Trophoblast cell (in vitro differentiated cells and primary cell): Measurements from ENCODE around the gene SDE2.

Experiments
- DNase-seq, 2 donors: peaks; one replicate each; pipeline ENCODE4 v3.0.0-alpha.2; 2016
- H2AFZ ChIP-seq: 2 replicates; pipeline ENCODE4 v1.6.1; 2013; ENCODE audit warnings: low read length, moderate library complexity, mild to moderate bottlenecking; ENCODE audit not compliant: insufficient read depth, poor library complexity
- H2AK5ac ChIP-seq: 2 replicates; pipeline ENCODE4 v1.6.1; 2013; ENCODE audit warnings: mild to moderate bottlenecking, low read length
- H2BK120ac ChIP-seq: 2 replicates; pipeline ENCODE4 v1.6.1; 2013; ENCODE audit warnings: low read length, mild to moderate bottlenecking, moderate library complexity; ENCODE audit not compliant: insufficient read depth, poor library complexity
- H2BK12ac ChIP-seq: 2 replicates; pipeline ENCODE4 v1.6.1; 2013; ENCODE audit warnings: mild to moderate bottlenecking, low read length, moderate library complexity
- H2BK5ac ChIP-seq: 2 replicates; pipeline ENCODE4 v1.6.1; 2013; ENCODE audit warnings: low read length, low read depth, moderate library complexity, mild to moderate bottlenecking; ENCODE audit not compliant: poor library complexity
- H3K14ac ChIP-seq: 2 replicates; pipeline ENCODE4 v1.6.1; 2013; ENCODE audit warnings: mild to moderate bottlenecking, low read length
- H3K18ac ChIP-seq: 2 replicates; pipeline ENCODE4 v1.6.1; 2013; ENCODE audit warnings: mild to moderate bottlenecking, low read length
- H3K23ac ChIP-seq: 2 replicates; pipeline ENCODE4 v1.6.1; 2013; ENCODE audit warnings: low read length
- H3K27ac ChIP-seq: 2 replicates; pipeline ENCODE4 v1.5.1; 2013; ENCODE audit warnings: low read depth, mild to moderate bottlenecking, inconsistent platforms, low read length, moderate library complexity
- H3K27me3 ChIP-seq: 2 replicates; pipeline ENCODE4 v1.6.1; 2013; ENCODE audit warnings: inconsistent platforms, mild to moderate bottlenecking, low read length, moderate library complexity; ENCODE audit not compliant: insufficient read depth
- H3K36me3 ChIP-seq, 2 experiments: 1 replicate in 1 of 2; 2 replicates in 1 of 2; pipeline ENCODE4 v1.6.1; 2013; ENCODE audit warnings: low read length in 2 of 2, mild to moderate bottlenecking in 2 of 2, moderate library complexity in 1 of 2; ENCODE audit not compliant: insufficient read depth in 2 of 2, control insufficient read depth in 1 of 2
- H3K4ac ChIP-seq: 2 replicates; pipeline ENCODE4 v1.6.1; 2013; ENCODE audit warnings: low read depth, mild to moderate bottlenecking, low read length, moderate library complexity
- H3K4me1 ChIP-seq, 2 experiments: 1 replicate in 1 of 2; 2 replicates in 1 of 2; pipeline ENCODE4 v1.6.1; 2013; ENCODE audit warnings: low read length in 2 of 2, mild to moderate bottlenecking in 2 of 2, moderate library complexity in 1 of 2; ENCODE audit not compliant: insufficient read depth in 2 of 2, control insufficient read depth in 1 of 2
- H3K4me2 ChIP-seq: 2 replicates; pipeline ENCODE4 v1.6.1; 2013; ENCODE audit warnings: inconsistent platforms, mild to moderate bottlenecking, low read length, moderate library complexity
- H3K4me3 ChIP-seq: 2 replicates; pipeline ENCODE4 v1.5.1; 2013; ENCODE audit warnings: mild to moderate bottlenecking, low read depth, low read length, inconsistent platforms
- H3K79me1 ChIP-seq: one replicate; pipeline ENCODE4 v1.6.1; 2013; ENCODE audit warnings: low read length
- H3K79me2 ChIP-seq: 2 replicates; pipeline ENCODE4 v1.6.1; 2013; ENCODE audit warnings: low read length, mild to moderate bottlenecking; ENCODE audit not compliant: control insufficient read depth, insufficient read depth, poor library complexity
- H3K9ac ChIP-seq: 2 replicates; pipeline ENCODE4 v1.6.1; 2013; ENCODE audit warnings: mild to moderate bottlenecking, low read length
- H3K9me3 ChIP-seq: 2 replicates; pipeline ENCODE4 v1.6.1; 2013; ENCODE audit warnings: low read depth, mild to moderate bottlenecking, control low read depth, inconsistent platforms, low read length; ENCODE audit not compliant: insufficient read depth
- H4K12ac ChIP-seq: 2 replicates; pipeline ENCODE4 v1.6.1; 2013; ENCODE audit warnings: low read depth, mild to moderate bottlenecking, low read length, moderate library complexity
- H4K8ac ChIP-seq: 2 replicates; pipeline ENCODE4 v1.6.1; 2013; ENCODE audit warnings: low read depth, mild to moderate bottlenecking, low read length, moderate library complexity
- H4K91ac ChIP-seq: one replicate; pipeline ENCODE4 v1.6.1; 2013; ENCODE audit warnings: low read depth, mild to moderate bottlenecking, low read length, moderate library complexity
- WGBS: extraction: QIAGEN DNeasy Blood & Tissue Kit; methylation state at CpG from one replicate; pipeline ENCODE4 v1.1.7; 2013; ENCODE audit warnings: missing lambda C conversion rate; ENCODE audit not compliant: insufficient read length, insufficient coverage; ENCODE audit errors: extremely low coverage; 5-methylcytosine and 5-hydroxymethylcytosine counted together

The SDE2 gene

DNA sequence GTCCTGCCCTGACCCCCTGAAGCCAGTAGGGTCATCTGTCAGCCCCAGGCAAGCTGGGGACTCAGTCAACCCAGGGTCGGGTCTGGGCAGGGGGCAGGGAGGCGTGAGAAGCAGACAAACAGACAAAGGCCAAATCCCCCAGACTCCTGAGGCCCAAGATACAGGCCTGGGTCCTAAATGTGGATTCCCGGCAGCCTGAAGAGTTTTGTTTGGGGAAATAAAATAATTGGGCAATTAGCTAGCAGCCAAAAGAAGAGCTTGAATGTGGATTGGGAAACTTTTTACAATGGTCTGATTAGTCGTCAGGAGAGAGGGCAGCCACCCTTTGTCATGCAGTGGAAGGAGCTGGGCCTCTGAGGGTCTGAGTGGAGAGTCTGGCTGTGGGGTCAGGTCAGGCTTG, 53.6 kb downstream of the SDE2 start:
- Histone ChIP-seq H3K4me2 (no peak overlapping the region), H3K23ac (no peak overlapping the region), H3K4me3 (no peak overlapping the region), H3K14ac (peak overlapping the region; percentile 62), H2BK120ac (peak overlapping the region; percentile 100), H3K79me2 (peaks cover 2% of the 10 kb centered on the region), H3K27me3 (no peaks in the 10 kb centered on the region), H4K91ac (no peak overlapping the region), H2BK5ac (peak overlapping the region; percentile 100), H4K12ac (peak overlapping the region; percentile 100), H3K18ac (peak overlapping the region; percentile 97), H2BK12ac (peak overlapping the region; percentile 85), H2AFZ (peak overlapping the region; percentile 75), H2AK5ac (no peak overlapping the region), H3K4me1 (peaks cover 3 to 13% of the 10 kb centered on the region in 2 experiments), H4K8ac (peak overlapping the region; percentile 86), H3K4ac (peak overlapping the region; percentile 100), H3K27ac (no peak overlapping the region), H3K36me3 (no peaks in the 10 kb centered on the region), H3K9me3 (no peaks in the 10 kb centered on the region), H3K79me1 (no peaks in the 10 kb centered on the region), H3K9ac (no peak overlapping the region)
- no peak for DNase-seq
- WGBS = no CpG with 5 or more reads among the region's 4 CpGs

DNA sequence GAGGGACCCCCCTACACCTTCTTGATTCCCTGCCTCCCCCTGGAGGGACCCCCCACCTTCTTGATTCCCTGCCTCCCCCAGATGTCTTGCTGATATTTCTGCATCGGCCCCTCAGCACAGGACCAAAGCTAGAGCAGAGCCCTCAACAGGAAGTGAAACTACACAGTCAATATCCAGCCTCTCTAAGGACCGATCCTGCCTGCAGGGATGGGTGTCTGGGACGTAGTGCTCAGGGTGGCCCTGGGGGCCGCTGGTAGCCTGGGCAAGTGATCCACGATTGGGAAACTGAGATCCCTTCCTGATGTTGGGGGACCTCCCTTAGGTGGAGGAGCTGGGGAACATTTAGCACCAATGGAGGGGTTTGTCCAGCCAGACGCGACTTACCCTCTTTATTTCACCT, 54.2 kb downstream of the SDE2 start:
- H3K9ac ChIP-seq = no peak overlapping the region
- H3K9me3 ChIP-seq = no peaks in the 10 kb centered on the region
- H4K8ac ChIP-seq = no peak overlapping the region
- H2AK5ac ChIP-seq = no peak overlapping the region
- no peaks in the 10 kb centered on the region for H3K79me1 ChIP-seq
- no peaks in the 10 kb centered on the region for H3K27me3 ChIP-seq
- H2BK12ac ChIP-seq = no peak overlapping the region
- H4K12ac ChIP-seq = no peak overlapping the region
- no peak for DNase-seq
- H3K79me2 ChIP-seq = peaks cover 2% of the 10 kb centered on the region
- WGBS = no CpG with 5 or more reads among the region's 7 CpGs
- no peak overlapping the region for H2BK120ac ChIP-seq
- H3K4me3 ChIP-seq = no peak overlapping the region
- no peak overlapping the region for H3K14ac ChIP-seq
- no peak overlapping the region for H2AFZ ChIP-seq
- no peak overlapping the region for H3K4ac ChIP-seq
- no peak overlapping the region for H3K27ac ChIP-seq
- H4K91ac ChIP-seq = no peak overlapping the region
- H3K4me1 ChIP-seq = peaks cover 3 to 15% of the 10 kb centered on the region in 2 experiments
- no peak overlapping the region for H3K18ac ChIP-seq
- no peak overlapping the region for H2BK5ac ChIP-seq
- no peak overlapping the region for H3K4me2 ChIP-seq
- H3K36me3 ChIP-seq = no peaks in the 10 kb centered on the region
- no peak overlapping the region for H3K23ac ChIP-seq

DNA sequence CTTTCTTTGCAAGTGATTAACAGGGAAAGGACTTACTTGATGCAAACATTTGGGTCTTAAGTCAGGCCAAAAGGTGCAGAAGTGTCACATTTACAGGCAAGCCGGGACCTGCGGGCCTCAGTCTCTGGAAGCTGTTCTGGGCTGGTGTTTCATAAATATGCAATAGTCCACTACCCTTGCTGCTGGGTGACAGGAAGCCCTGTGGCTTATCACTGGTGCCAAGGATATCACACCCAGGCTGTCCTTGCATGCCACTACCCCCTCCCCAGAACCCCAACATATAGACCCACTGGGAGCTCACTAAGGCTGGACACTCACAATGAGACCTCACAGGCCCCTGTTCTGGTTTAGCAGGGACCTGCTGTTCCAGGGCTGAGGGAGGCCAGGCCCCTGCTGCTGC, 54.8 kb downstream of the SDE2 start:
- no peak overlapping the region for H3K4me2 ChIP-seq

DNA sequence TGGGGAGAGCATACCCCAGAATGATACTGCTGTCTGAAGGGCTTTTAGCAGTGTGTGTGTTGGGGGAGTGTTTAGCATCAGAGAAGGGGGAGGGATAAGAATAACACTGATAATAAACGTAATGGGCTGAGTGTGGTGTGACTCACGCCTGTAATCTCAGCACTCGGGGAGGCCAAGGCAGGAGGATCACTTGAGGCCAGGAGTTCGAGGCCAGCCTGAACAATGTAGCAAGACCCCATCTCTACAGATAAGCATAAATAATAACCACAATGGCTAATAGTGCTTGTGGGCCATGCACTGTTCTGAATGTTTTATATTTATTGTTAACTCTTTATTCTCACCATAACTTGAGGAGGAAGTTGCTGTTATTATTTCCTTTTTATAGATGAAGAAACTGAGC, 55.6 kb downstream of the SDE2 start:
- Histone ChIP-seq H4K91ac (no peak overlapping the region), H3K4me1 (peaks cover 3 to 15% of the 10 kb centered on the region in 2 experiments), H4K12ac (no peak overlapping the region), H3K23ac (no peak overlapping the region), H3K4me2 (no peak overlapping the region), H3K9me3 (no peaks in the 10 kb centered on the region), H3K79me2 (peaks cover 2% of the 10 kb centered on the region), H4K8ac (no peak overlapping the region), H3K27me3 (no peaks in the 10 kb centered on the region), H2AFZ (no peak overlapping the region), H3K27ac (no peak overlapping the region), H3K9ac (no peak overlapping the region), H3K36me3 (no peaks in the 10 kb centered on the region), H3K14ac (no peak overlapping the region), H3K4me3 (no peak overlapping the region), H3K79me1 (no peaks in the 10 kb centered on the region), H3K18ac (no peak overlapping the region), H3K4ac (no peak overlapping the region), H2BK12ac (no peak overlapping the region), H2AK5ac (no peak overlapping the region), H2BK5ac (no peak overlapping the region), H2BK120ac (no peak overlapping the region)
- DNase-seq = no peak
- WGBS = no CpG with 5 or more reads among the region's 4 CpGs

More for the DNA sequence above, 54.8 kb downstream of the SDE2 start:
- H3K27ac ChIP-seq = no peak overlapping the region
- H3K79me1 ChIP-seq = no peaks in the 10 kb centered on the region
- DNase-seq = no peak
- no peaks in the 10 kb centered on the region for H3K9me3 ChIP-seq
- H3K36me3 ChIP-seq = no peaks in the 10 kb centered on the region
- no peak overlapping the region for H2BK5ac ChIP-seq
- H3K4me3 ChIP-seq = no peak overlapping the region
- WGBS = no CpG with 5 or more reads among the region's 2 CpGs
- no peak overlapping the region for H4K91ac ChIP-seq
- H2AFZ ChIP-seq = no peak overlapping the region
- peaks cover 2% of the 10 kb centered on the region for H3K79me2 ChIP-seq
- H3K23ac ChIP-seq = no peak overlapping the region
- H3K4ac ChIP-seq = no peak overlapping the region
- H3K18ac ChIP-seq = no peak overlapping the region
- H3K14ac ChIP-seq = no peak overlapping the region
- no peak overlapping the region for H4K8ac ChIP-seq
- H4K12ac ChIP-seq = no peak overlapping the region
- no peak overlapping the region for H2AK5ac ChIP-seq
- H3K9ac ChIP-seq = no peak overlapping the region
- H2BK12ac ChIP-seq = no peak overlapping the region
- H3K27me3 ChIP-seq = no peaks in the 10 kb centered on the region
- H2BK120ac ChIP-seq = no peak overlapping the region
- peaks cover 3 to 15% of the 10 kb centered on the region in 2 experiments for H3K4me1 ChIP-seq
